NCI-H2196 (cell line): ENCODE measurements around the gene ULK4.
"Not testable (repeated sequence)": the region's sequence is repeated elsewhere in the genome, so short reads cannot be mapped to it uniquely, and the experiment has no call there.

Experiments
- DNase-seq: peaks from one replicate; lab custom pipeline; 2025; ENCODE audit not compliant: unreplicated experiment; lab: John Stamatoyannopoulos, UW

ULK4 gene

GRCh38 chr3:41874022-41874421 lies 87.9 kb downstream of the ULK4 start:
- no peak for DNase-seq

GRCh38 chr3:41872157-41872556 lies 89.7 kb downstream of the ULK4 start:
- no peak for DNase-seq

- DNase-seq, result no peak
These were observed 94.4 kb downstream of the ULK4 start for GRCh38 chr3:41867533-41867932.

GRCh38 chr3:41866298-41866697 lies 95.6 kb downstream of the ULK4 start:
- DNase-seq, result no peak

- DNase-seq, result no peak
These were observed 98.9 kb downstream of the ULK4 start for GRCh38 chr3:41863024-41863423.

- DNase-seq, result not testable (repeated sequence)
These were observed 101.4 kb downstream of the ULK4 start for GRCh38 chr3:41860489-41860888.

GRCh38 chr3:41854956-41855355 lies 106.9 kb downstream of the ULK4 start:
- DNase-seq, result no peak

- DNase-seq, result no peak
These were observed 108.2 kb downstream of the ULK4 start for GRCh38 chr3:41853540-41854196.

- no peak for DNase-seq
These were observed 112.9 kb downstream of the ULK4 start for GRCh38 chr3:41848753-41849574.

- DNase-seq, result no peak
These were observed 114.2 kb downstream of the ULK4 start for GRCh38 chr3:41847679-41848078.

GRCh38 chr3:41846850-41847249 lies 115.1 kb downstream of the ULK4 start:
- no peak for DNase-seq

GRCh38 chr3:41845826-41846225 lies 116.1 kb downstream of the ULK4 start:
- DNase-seq, result no peak

- DNase-seq, result not testable (repeated sequence)
These were observed 117.6 kb downstream of the ULK4 start for GRCh38 chr3:41844256-41844655.

GRCh38 chr3:41840936-41841668 lies 120.8 kb downstream of the ULK4 start:
- DNase-seq, result not testable (repeated sequence)

- DNase-seq, result no peak
These were observed 125.4 kb downstream of the ULK4 start for GRCh38 chr3:41836360-41837134.

GRCh38 chr3:41833628-41834027 lies 128.3 kb downstream of the ULK4 start:
- no peak for DNase-seq

- DNase-seq, result no peak
These were observed 142.7 kb downstream of the ULK4 start for GRCh38 chr3:41819236-41819635.

- no peak for DNase-seq
These were observed 153.3 kb downstream of the ULK4 start for GRCh38 chr3:41808618-41809017.

- DNase-seq, result peak; percentile 7
These were observed 153.8 kb downstream of the ULK4 start for GRCh38 chr3:41808152-41808551.

GRCh38 chr3:41794748-41795589 lies 166.9 kb downstream of the ULK4 start:
- DNase-seq, result no peak
